ENCODE measurements around the gene TAF1B. TPM values are rescaled to one million over a fixed set of nuclear protein-coding genes. Genes with fewer than 3 reads are reported as not detected.

The TAF1B gene
- total RNA-seq, 1 experiment from 2014 or later, result 35.2 TPM

DNA sequence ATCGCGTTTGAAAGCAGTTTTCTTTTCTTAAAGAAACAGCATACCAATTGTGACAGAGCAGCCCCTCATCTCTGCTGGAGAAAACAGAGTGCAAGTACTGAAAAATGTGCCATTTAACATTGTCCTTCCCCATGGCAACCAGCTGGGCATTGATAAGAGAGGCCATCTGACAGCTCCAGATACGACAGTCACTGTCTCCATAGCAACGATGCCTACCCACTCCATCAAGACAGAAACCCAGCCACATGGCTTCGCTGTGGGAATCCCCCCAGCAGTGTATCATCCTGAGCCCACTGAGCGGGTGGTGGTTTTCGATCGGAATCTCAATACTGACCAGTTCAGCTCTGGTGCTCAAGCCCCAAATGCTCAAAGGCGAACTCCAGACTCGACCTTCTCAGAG, 117.7 kb downstream of the TAF1B start:
- H3K9me3 ChIP-seq (ENCODE audit: control insufficient read depth, insufficient read depth, low read depth, low read length), result no peaks in the 10 kb centered on the region
- CTCF ChIA-PET, result no interaction called here
- POLR2A ChIA-PET, result no interaction called here

DNA sequence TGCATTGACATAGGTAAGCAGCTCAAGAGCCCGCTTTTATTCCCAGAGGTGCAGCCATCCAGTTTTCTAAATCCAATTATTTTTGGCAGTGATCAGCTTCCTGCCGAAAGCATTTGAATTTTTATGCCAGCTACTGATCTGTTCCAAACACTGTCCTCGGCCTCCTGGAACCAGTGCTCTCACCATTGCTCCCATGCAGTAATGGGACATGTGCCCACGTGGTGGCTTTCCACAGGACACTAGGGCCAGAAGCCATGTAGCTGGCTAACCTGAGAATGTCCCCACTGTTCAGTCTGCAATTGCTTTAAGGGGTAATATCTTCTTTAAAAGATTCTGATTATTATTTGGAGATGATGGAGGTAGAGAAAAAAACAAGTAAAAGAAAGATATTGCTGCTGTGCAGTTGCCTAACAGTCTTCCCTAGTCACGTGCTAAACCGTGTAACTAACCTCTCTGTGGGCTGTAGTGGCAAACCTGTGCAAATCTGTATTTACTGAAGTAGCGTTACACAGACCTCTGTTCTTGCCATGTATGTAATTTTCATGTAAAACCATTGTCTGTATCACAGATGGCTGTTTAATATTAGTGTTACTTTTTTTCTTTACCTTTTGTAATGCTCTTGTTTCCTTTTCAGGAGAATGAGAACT, 121.2 kb downstream of the TAF1B start:
- ChIA-PET CTCF (interaction anchor here (1.1 kb wide), 1 partner anchor 20 kb away, joined by 3 read pairs; no protein-coding TSS in a partner anchor), POLR2A (no interaction called here)
- TF ChIP-seq, protein P1, sequence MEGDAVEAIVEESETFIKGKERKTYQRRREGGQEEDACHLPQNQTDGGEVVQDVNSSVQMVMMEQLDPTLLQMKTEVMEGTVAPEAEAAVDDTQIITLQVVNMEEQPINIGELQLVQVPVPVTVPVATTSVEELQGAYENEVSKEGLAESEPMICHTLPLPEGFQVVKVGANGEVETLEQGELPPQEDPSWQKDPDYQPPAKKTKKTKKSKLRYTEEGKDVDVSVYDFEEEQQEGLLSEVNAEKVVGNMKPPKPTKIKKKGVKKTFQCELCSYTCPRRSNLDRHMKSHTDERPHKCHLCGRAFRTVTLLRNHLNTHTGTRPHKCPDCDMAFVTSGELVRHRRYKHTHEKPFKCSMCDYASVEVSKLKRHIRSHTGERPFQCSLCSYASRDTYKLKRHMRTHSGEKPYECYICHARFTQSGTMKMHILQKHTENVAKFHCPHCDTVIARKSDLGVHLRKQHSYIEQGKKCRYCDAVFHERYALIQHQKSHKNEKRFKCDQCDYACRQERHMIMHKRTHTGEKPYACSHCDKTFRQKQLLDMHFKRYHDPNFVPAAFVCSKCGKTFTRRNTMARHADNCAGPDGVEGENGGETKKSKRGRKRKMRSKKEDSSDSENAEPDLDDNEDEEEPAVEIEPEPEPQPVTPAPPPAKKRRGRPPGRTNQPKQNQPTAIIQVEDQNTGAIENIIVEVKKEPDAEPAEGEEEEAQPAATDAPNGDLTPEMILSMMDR (IDR thresholded peaks at IDR 0.05), result no peak
- TF ChIP-seq TCF7L2 (IDR thresholded peaks at IDR 0.05; ENCODE audit: low read depth, low read length) (no peak), SIN3A (IDR thresholded peaks at IDR 0.05; ENCODE audit: borderline replicate concordance, insufficient read depth, low read depth, low read length) (no peak), POLR2AphosphoS5 (IDR thresholded peaks at IDR 0.05; ENCODE audit: low read depth, low read length) (no peak)
- no TSS peak for BruUV-seq (replicated peaks)
- Histone ChIP-seq H3K9me3 (ENCODE audit: control insufficient read depth, insufficient read depth, low read depth, low read length) (no peaks in the 10 kb centered on the region), H3K27ac (ENCODE audit: low read length) (no peak overlapping the region), H3K36me3 (ENCODE audit: control insufficient read depth, insufficient read depth, low read length) (no peaks in the 10 kb centered on the region), H3K4me3 (ENCODE audit: low read depth in 2 of 2, low read length in 2 of 2) (no peak overlapping the region), H3K4me1 (ENCODE audit: control insufficient read depth, insufficient read depth, low read length) (no peaks in the 10 kb centered on the region), H3K27me3 (ENCODE audit: control insufficient read depth, insufficient read depth, low read length) (no peaks in the 10 kb centered on the region)
- intact Hi-C loops (cut with micrococcal nuclease; ENCODE audit: unreplicated experiment), result no loop called here
- DNase-seq (ENCODE audit: low read depth, low spot score), result no peak
- ATAC-seq, result no peak
- in situ Hi-C loops (cut with HindIII; ENCODE audit: low pct_unique_long_range_greater_than_20kb, low sequenced_read_pairs), result no loop called here

More for the DNA sequence above, 117.7 kb downstream of the TAF1B start:
- no peaks in the 10 kb centered on the region for H3K36me3 ChIP-seq (ENCODE audit: control insufficient read depth, insufficient read depth, low read length)
- ATAC-seq, result no peak
- H3K4me3 ChIP-seq (ENCODE audit: low read depth in 2 of 2, low read length in 2 of 2), result no peak overlapping the region
- no peaks in the 10 kb centered on the region for H3K27me3 ChIP-seq (ENCODE audit: control insufficient read depth, insufficient read depth, low read length)
- DNase-seq (ENCODE audit: low read depth, low spot score), result no peak
- no TSS peak for BruUV-seq (replicated peaks)
- no peak overlapping the region for H3K27ac ChIP-seq (ENCODE audit: low read length)
- TF ChIP-seq POLR2AphosphoS5 (IDR thresholded peaks at IDR 0.05; ENCODE audit: low read depth, low read length) (no peak), TCF7L2 (IDR thresholded peaks at IDR 0.05; ENCODE audit: low read depth, low read length) (no peak), SIN3A (IDR thresholded peaks at IDR 0.05; ENCODE audit: borderline replicate concordance, insufficient read depth, low read depth, low read length) (no peak)
- TF ChIP-seq, protein P1 (IDR thresholded peaks at IDR 0.05), result no peak
- TF ChIP-seq, protein P2, sequence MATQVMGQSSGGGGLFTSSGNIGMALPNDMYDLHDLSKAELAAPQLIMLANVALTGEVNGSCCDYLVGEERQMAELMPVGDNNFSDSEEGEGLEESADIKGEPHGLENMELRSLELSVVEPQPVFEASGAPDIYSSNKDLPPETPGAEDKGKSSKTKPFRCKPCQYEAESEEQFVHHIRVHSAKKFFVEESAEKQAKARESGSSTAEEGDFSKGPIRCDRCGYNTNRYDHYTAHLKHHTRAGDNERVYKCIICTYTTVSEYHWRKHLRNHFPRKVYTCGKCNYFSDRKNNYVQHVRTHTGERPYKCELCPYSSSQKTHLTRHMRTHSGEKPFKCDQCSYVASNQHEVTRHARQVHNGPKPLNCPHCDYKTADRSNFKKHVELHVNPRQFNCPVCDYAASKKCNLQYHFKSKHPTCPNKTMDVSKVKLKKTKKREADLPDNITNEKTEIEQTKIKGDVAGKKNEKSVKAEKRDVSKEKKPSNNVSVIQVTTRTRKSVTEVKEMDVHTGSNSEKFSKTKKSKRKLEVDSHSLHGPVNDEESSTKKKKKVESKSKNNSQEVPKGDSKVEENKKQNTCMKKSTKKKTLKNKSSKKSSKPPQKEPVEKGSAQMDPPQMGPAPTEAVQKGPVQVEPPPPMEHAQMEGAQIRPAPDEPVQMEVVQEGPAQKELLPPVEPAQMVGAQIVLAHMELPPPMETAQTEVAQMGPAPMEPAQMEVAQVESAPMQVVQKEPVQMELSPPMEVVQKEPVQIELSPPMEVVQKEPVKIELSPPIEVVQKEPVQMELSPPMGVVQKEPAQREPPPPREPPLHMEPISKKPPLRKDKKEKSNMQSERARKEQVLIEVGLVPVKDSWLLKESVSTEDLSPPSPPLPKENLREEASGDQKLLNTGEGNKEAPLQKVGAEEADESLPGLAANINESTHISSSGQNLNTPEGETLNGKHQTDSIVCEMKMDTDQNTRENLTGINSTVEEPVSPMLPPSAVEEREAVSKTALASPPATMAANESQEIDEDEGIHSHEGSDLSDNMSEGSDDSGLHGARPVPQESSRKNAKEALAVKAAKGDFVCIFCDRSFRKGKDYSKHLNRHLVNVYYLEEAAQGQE (IDR thresholded peaks at IDR 0.05; ENCODE audit: insufficient read depth in 1 of 2, low read depth in 2 of 2, low read length in 1 of 2), result no peak
- H3K4me1 ChIP-seq (ENCODE audit: control insufficient read depth, insufficient read depth, low read length), result no peaks in the 10 kb centered on the region
- in situ Hi-C loops (cut with HindIII; ENCODE audit: low pct_unique_long_range_greater_than_20kb, low sequenced_read_pairs) (no loop called here), intact Hi-C loops (cut with micrococcal nuclease; ENCODE audit: unreplicated experiment) (no loop called here)
